Measurements from ENCODE around the gene PLEKHG4. TPM values are rescaled to one million over a fixed set of nuclear protein-coding genes. Genes with fewer than 3 reads are reported as not detected.
A peak's percentile ranks its signal among the peaks of the same experiment; 100 is the strongest.

The PLEKHG4 gene
- total RNA-seq, 1 experiment from 2014 or later: 32.7 TPM

DNA sequence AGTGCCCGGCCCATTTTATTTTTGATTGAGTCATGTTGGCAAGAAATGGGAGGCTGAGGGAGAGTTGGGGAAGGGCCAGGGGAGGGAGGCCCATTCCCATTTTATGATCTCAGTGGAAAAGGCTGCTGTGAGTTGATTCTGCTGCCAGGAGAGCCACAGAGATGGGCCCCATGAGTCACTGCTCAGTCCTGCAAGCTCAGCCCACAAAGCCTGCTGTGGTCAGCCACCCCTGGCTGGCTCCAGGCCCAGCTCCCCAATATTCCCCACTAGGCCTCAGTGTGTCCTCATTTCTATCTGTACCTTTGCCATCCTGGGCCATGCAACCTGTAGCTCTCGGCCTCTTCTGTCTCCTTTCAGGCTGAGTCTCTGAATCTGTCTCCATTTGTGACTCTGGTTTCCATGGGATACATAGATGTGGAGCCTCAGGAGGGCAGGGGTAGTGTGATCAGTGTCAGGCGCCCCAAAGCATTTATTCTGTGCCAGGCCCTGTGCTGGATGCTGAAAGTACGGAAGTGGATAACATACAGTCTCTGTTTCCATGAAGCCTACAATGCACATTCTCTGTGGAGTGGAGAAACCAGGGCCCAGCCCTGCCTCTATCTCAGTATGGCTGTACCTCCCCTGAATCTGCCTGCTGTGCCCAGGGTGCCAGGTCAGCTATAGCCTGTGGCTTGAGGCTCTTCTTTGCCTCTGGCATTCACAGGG lies 1.9 kb upstream of the PLEKHG4 start:
- POLR2A ChIA-PET: interaction anchor here (0.5 to 1.4 kb wide), 11 partner anchors 9 to 434 kb away, joined by 3 to 7 read pairs (median 3); partner anchors contain the start of gene ATP6V0D1
- DNase-seq (ENCODE audit: unreplicated experiment): peak; percentile 98
- peaks cover 18% of the 10 kb centered on the region for H3K4me1 Mint-ChIP-seq (ENCODE audit: insufficient read depth, unreplicated experiment)
- TF ChIP-seq, protein P1, sequence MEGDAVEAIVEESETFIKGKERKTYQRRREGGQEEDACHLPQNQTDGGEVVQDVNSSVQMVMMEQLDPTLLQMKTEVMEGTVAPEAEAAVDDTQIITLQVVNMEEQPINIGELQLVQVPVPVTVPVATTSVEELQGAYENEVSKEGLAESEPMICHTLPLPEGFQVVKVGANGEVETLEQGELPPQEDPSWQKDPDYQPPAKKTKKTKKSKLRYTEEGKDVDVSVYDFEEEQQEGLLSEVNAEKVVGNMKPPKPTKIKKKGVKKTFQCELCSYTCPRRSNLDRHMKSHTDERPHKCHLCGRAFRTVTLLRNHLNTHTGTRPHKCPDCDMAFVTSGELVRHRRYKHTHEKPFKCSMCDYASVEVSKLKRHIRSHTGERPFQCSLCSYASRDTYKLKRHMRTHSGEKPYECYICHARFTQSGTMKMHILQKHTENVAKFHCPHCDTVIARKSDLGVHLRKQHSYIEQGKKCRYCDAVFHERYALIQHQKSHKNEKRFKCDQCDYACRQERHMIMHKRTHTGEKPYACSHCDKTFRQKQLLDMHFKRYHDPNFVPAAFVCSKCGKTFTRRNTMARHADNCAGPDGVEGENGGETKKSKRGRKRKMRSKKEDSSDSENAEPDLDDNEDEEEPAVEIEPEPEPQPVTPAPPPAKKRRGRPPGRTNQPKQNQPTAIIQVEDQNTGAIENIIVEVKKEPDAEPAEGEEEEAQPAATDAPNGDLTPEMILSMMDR (IDR thresholded peaks at IDR 0.05; ENCODE audit: unreplicated experiment): no peak
- BruUV-seq (replicated peaks): TSS peak; percentile 38
- CTCF ChIA-PET: interaction anchor here (0.6 to 2.8 kb wide), 10 partner anchors 8 to 170 kb away, joined by 3 to 13 read pairs (median 3); no protein-coding TSS in a partner anchor
- peaks cover 39% of the 10 kb centered on the region for H3K36me3 Mint-ChIP-seq (ENCODE audit: insufficient read depth, unreplicated experiment)
- H3K27ac Mint-ChIP-seq (ENCODE audit: low read depth, unreplicated experiment): peak overlapping the region; percentile 74
- intact Hi-C loops (cut with micrococcal nuclease): loop anchor here (1.0 to 5.0 kb wide), 2 partner anchors 35 to 139 kb away; partner anchors contain the start of gene ZDHHC1
- H3K9me3 Mint-ChIP-seq (ENCODE audit: unreplicated experiment): no peaks in the 10 kb centered on the region
- H3K4me3 Mint-ChIP-seq (ENCODE audit: unreplicated experiment): peak overlapping the region; percentile 74
- H3K27me3 Mint-ChIP-seq (ENCODE audit: insufficient read depth, unreplicated experiment): no peaks in the 10 kb centered on the region

DNA sequence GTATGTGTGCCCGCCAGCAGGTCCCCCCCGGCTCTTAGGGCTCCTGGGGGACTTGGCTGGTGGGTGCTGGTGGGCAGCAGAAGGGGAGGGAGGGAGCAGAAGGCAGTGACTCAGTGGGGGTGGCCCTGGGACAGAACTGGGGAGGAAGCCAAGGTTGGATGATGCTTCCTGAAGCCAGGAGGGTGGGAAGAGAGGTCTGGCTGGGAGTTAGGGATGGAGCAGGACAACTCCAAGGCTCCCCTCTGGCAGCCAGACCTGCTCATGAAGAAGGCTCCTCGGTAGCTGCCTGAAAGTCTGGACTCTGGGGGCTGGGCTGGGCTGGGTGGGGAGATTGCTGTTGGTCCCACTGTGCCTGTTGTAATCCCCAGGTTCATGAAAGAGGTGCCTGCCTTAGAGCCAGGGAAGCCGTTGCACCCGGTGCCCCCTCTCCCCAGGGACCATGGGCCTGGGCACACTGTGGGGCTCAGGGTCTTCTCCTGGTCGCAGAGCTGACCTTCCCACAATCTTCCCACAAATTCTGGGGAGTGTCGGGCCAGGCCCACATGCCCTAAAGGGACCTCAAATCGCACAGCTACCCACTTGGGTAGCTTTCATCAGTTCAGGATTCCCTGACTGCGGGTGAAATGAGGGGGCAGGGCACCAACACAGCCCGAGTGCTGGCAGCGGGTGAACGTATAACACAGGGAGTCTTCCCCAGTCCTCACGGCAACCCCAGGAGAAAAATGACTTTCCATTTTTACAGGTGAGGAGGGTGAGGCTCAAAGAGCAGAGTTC lies 1.1 kb upstream of the PLEKHG4 start:
- no peaks in the 10 kb centered on the region for H3K27me3 Mint-ChIP-seq (ENCODE audit: insufficient read depth, unreplicated experiment)
- no TSS peak for BruUV-seq (replicated peaks)
- TF ChIP-seq, protein P1 (IDR thresholded peaks at IDR 0.05; ENCODE audit: unreplicated experiment): peak; percentile 29
- intact Hi-C loops (cut with micrococcal nuclease): loop anchor here (1.0 to 5.0 kb wide), 3 partner anchors 34 to 138 kb away; partner anchors contain the start of genes E2F4 and ZDHHC1
- peaks cover 39% of the 10 kb centered on the region for H3K36me3 Mint-ChIP-seq (ENCODE audit: insufficient read depth, unreplicated experiment)
- DNase-seq (ENCODE audit: unreplicated experiment): peak; percentile 80
- ChIA-PET CTCF (interaction anchor here (0.7 to 2.8 kb wide), 9 partner anchors 8 to 170 kb away, joined by 3 to 13 read pairs (median 3); no protein-coding TSS in a partner anchor), POLR2A (interaction anchor here (0.5 to 1.4 kb wide), 8 partner anchors 10 to 579 kb away, joined by 3 to 7 read pairs (median 4); partner anchors contain the start of gene ATP6V0D1)
- peak overlapping the region; percentile 74 for H3K4me3 Mint-ChIP-seq (ENCODE audit: unreplicated experiment)
- no peaks in the 10 kb centered on the region for H3K9me3 Mint-ChIP-seq (ENCODE audit: unreplicated experiment)
- peak overlapping the region; percentile 74 for H3K27ac Mint-ChIP-seq (ENCODE audit: low read depth, unreplicated experiment)
- peaks cover 23% of the 10 kb centered on the region for H3K4me1 Mint-ChIP-seq (ENCODE audit: insufficient read depth, unreplicated experiment)

DNA sequence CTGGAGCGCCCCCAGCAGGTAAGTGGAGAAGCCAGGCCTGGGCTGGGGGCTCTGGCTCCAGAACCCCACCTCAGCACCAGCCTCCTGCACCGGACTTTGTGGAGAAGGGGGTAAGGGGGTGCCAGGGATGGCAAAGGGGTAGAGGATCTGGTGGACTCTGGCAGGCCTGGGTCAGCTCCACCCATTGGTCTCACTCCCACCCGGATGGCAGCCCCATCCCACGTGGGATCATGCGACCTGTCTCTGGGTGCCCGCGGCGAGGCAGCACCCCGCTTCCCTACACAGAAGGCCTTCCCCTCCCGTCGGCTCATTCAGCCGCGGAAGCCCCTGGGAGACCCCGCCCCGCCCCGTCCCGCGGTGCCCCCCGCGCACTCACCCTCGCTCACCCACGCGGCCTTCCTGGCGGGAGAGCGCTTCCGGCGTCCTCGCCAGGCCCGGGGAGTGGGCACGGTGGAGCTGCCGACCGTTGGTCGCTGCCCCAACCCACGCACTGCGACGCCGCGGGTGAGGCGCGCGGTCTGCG lies 498 bp upstream of the PLEKHG4 start:
- Mint-ChIP-seq H3K4me3 (ENCODE audit: unreplicated experiment) (peak overlapping the region; percentile 74), H3K27me3 (ENCODE audit: insufficient read depth, unreplicated experiment) (no peaks in the 10 kb centered on the region), H3K27ac (ENCODE audit: low read depth, unreplicated experiment) (peak overlapping the region; percentile 74), H3K36me3 (ENCODE audit: insufficient read depth, unreplicated experiment) (peaks cover 39% of the 10 kb centered on the region), H3K4me1 (ENCODE audit: insufficient read depth, unreplicated experiment) (peaks cover 29% of the 10 kb centered on the region), H3K9me3 (ENCODE audit: unreplicated experiment) (no peaks in the 10 kb centered on the region)
- ChIA-PET CTCF (interaction anchor here (0.7 to 2.8 kb wide), 5 partner anchors 16 to 169 kb away, joined by 3 to 13 read pairs (median 3); no protein-coding TSS in a partner anchor), POLR2A (interaction anchor here (0.6 to 1.0 kb wide), 3 partner anchors 13 to 579 kb away, joined by 3 to 4 read pairs (median 4); no protein-coding TSS in a partner anchor)
- intact Hi-C loops (cut with micrococcal nuclease): loop anchor here (2.0 to 5.0 kb wide), 2 partner anchors 33 to 86 kb away; partner anchors contain the start of gene E2F4
- BruUV-seq (replicated peaks): no TSS peak
- TF ChIP-seq, protein P1 (IDR thresholded peaks at IDR 0.05; ENCODE audit: unreplicated experiment): no peak
- DNase-seq (ENCODE audit: unreplicated experiment): no peak

Data from MCF 10A (cell line).